Colonic mucosa (tissue), 4 donors: ENCODE results near the gene ARHGAP6. TPM values are rescaled to one million over a fixed set of nuclear protein-coding genes. Genes with fewer than 3 reads are reported as not detected.

Source experiments
- DNase-seq: peaks from one replicate; pipeline ENCODE4 v3.0.0-alpha.2; 2020
- H3K27ac ChIP-seq: fragments of 200-600 bp; one replicate; pipeline ENCODE4 v1.8.0; 2021
- H3K27me3 ChIP-seq: fragments of 200-600 bp; one replicate; pipeline ENCODE4 v1.8.0; 2021
- H3K36me3 ChIP-seq: fragments of 200-600 bp; one replicate; pipeline ENCODE4 v1.8.0; 2021
- H3K4me1 ChIP-seq: fragments of 200-600 bp; one replicate; pipeline ENCODE4 v1.8.0; 2021; ENCODE audit warnings: mild to moderate bottlenecking
- H3K4me3 ChIP-seq: fragments of 200-600 bp; one replicate; pipeline ENCODE4 v1.8.0; 2021
- H3K9ac ChIP-seq, 2 donors: one replicate each; pipeline ENCODE4 v1.7.0; 2013; ENCODE audit warnings: control low read depth in 2 of 2, low read depth in 2 of 2, low read length in 2 of 2
- H3K9me3 ChIP-seq: fragments of 200-600 bp; one replicate; pipeline ENCODE4 v1.8.0; 2021
- intact Hi-C: fragments of 100-400 bp; cut with DNase I; formaldehyde crosslinking; loops from one replicate; pipeline ENCODE4 v1.14.1; 2022
- total RNA-seq, 2 donors: library from RNA; stranded (reverse); fragmentation: NEBNext Ultra II Directional in 1 of 2; extraction: Animal tissue kit (Norgen Biotek cat#: 25700) in 1 of 2; gene quantifications; one replicate each; pipeline ENCODE4 v1.2.1, GENCODE V29; 2021
- TF ChIP-seq, protein P1 (sequence below): fragments of 200-600 bp; IDR thresholded peaks from one replicate; pipeline ENCODE4 v1.8.0; 2022; ENCODE audit warnings: antibody characterized with exemption, mild to moderate bottlenecking
- donor health status: healthy.
- donor health status: DM: no; HTN: no; CAD: no.
- donor health status: DM: no; HTN: no; CAD: no.

ARHGAP6 gene
- total RNA-seq, 2 donors from 2014 or later: 1.1 to 5.0 TPM

DNA sequence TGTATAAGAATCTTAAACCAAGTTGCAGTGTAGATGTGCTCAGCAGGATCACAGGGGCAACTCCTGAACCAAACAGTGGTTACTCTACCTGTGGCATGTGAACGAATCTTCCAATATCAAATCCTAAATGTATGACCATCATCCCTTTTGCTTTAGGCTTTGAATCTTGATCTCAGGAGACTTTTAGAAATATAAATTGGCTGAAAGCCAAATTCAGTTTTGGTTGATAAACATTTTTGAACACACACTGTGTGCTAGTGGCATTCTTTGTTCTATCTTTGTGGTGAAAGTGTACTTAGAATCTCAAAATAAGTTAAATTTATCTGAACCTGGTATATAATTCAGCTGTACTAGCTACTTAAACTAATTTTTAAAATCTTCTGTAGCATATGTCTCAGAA is 4.6 kb upstream of the ARHGAP6 start:
- Histone ChIP-seq H3K9me3 (no peaks in the 10 kb centered on the region), H3K27me3 (peaks cover 15% of the 10 kb centered on the region), H3K4me1 (no peaks in the 10 kb centered on the region), H3K27ac (no peak overlapping the region), H3K36me3 (no peaks in the 10 kb centered on the region), H3K9ac (no peak overlapping the region), H3K4me3 (no peak overlapping the region)
- no peak for DNase-seq
- intact Hi-C loops: no loop called here
- TF ChIP-seq, protein P1, sequence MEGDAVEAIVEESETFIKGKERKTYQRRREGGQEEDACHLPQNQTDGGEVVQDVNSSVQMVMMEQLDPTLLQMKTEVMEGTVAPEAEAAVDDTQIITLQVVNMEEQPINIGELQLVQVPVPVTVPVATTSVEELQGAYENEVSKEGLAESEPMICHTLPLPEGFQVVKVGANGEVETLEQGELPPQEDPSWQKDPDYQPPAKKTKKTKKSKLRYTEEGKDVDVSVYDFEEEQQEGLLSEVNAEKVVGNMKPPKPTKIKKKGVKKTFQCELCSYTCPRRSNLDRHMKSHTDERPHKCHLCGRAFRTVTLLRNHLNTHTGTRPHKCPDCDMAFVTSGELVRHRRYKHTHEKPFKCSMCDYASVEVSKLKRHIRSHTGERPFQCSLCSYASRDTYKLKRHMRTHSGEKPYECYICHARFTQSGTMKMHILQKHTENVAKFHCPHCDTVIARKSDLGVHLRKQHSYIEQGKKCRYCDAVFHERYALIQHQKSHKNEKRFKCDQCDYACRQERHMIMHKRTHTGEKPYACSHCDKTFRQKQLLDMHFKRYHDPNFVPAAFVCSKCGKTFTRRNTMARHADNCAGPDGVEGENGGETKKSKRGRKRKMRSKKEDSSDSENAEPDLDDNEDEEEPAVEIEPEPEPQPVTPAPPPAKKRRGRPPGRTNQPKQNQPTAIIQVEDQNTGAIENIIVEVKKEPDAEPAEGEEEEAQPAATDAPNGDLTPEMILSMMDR: no peak

DNA sequence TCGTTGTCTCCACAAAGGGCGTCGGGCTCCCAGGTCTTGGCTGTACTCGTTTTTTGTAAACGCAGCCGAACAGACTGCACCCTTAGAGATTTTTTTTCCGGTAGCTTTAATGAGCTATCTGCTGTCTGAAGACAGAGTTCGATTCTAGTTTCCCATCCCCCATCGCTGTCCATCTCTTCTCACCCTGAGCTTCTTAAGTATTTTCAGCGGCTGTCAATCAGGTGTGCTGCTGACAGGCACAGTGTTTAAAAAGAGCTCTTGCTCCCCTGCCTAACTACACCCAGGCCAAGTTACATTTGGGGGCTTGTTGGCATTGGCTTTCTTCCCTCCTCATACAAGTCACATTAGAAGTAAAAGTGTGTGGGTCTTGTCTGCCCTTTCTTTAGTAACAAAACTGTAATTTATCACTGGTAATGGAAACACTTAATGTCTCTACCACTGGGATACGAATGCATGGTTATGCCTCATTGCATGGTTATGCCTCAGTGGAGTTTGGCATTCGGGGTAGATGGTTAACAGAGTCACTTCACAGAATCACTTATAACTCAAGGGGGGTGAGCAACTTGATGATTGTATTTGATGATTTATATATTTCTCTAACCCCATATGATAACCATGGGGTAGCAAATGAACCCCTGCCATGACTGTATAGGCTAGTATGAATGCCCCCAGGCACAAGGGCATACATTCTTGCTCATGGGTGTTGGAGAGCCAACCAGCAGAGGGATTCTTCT is 1.4 kb upstream of the ARHGAP6 start:
- H3K9ac ChIP-seq: no peak overlapping the region
- no peaks in the 10 kb centered on the region for H3K4me1 ChIP-seq
- peaks cover 17% of the 10 kb centered on the region for H3K27me3 ChIP-seq
- TF ChIP-seq, protein P1: no peak
- no peaks in the 10 kb centered on the region for H3K36me3 ChIP-seq
- H3K9me3 ChIP-seq: no peaks in the 10 kb centered on the region
- no peak overlapping the region for H3K4me3 ChIP-seq
- DNase-seq: no peak
- no peak overlapping the region for H3K27ac ChIP-seq
- intact Hi-C loops: no loop called here

DNA sequence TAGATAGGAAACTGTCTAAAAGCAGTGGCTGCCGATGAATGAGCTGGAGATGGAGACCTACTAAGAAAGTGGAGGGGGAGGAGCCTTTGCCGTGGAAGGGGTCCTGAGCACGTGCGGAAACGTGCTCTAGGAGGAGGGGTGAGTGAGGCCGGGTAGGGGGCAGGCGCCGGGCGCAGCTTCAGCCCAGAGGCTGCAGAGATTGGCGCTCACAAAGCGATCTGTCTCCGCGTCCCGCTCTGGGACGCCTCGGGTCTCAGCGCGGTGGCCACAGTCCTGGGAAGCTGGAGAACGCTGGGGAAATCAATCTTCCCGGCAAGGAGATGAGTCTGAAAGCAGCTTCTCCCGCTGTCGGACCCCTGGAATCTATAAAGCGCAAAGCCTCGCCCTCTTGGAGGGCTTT is 444 bp upstream of the ARHGAP6 start:
- Histone ChIP-seq H3K9me3 (no peaks in the 10 kb centered on the region), H3K4me3 (peak overlapping the region; percentile 22), H3K9ac (no peak overlapping the region), H3K27ac (no peak overlapping the region), H3K36me3 (no peaks in the 10 kb centered on the region), H3K27me3 (peaks cover 17% of the 10 kb centered on the region), H3K4me1 (no peaks in the 10 kb centered on the region)
- intact Hi-C loops: no loop called here
- no peak for DNase-seq
- TF ChIP-seq, protein P1: no peak

DNA sequence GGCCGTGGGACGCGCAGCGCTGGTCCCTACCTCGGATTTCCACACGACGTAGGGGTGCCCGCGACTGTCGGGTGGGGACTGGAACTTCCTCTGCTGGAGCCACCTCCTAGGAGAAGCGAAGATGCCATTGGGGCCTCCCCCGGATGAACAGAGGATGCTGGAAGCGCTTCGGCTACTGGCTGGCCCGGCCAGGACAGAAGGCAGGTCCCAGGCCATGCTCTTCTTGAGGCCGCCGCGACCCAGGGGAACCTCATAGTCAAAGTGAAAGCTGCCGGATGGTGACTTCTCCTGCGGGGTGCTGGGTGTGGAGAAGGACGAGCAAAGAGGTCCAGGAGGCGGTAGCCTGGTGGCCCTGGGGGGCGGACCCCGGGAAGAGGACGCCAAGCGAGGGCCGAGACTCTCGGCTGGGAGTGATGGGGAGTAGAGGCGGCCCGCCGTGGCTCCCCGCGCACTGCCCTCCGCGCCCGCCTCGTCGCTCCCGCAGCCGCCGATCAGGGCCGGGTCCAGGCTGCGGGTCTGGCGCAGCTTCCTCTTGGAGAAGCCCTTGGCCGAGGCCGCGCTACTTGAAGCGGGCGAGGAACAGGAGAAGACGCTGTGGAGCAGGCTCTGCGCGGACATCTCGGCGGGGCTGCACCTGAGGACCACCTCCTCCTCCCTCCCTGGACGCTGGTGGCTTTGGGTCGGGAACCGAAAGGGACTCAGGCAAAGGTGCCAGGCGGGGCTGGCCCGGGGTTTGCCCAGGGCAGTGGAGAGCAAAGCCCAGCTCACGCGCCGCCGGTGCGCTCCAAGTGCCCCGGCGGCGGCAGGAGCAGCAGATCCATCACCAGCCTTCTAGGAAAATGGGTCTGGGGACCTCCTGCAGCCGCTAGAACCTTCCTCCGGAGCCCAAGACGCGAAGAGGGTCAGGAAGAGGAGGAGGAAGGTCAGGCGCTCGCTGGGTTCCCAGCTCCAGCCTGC is 1.2 kb downstream of the ARHGAP6 start:
- Histone ChIP-seq H3K36me3 (no peaks in the 10 kb centered on the region), H3K9me3 (no peaks in the 10 kb centered on the region), H3K4me1 (no peaks in the 10 kb centered on the region), H3K27ac (no peak overlapping the region), H3K9ac (peak overlapping the region in 1 of 2 donors; percentile 24), H3K27me3 (peaks cover 17% of the 10 kb centered on the region), H3K4me3 (peak overlapping the region; percentile 22)
- intact Hi-C loops: no loop called here
- TF ChIP-seq, protein P1: no peak
- no peak for DNase-seq

DNA sequence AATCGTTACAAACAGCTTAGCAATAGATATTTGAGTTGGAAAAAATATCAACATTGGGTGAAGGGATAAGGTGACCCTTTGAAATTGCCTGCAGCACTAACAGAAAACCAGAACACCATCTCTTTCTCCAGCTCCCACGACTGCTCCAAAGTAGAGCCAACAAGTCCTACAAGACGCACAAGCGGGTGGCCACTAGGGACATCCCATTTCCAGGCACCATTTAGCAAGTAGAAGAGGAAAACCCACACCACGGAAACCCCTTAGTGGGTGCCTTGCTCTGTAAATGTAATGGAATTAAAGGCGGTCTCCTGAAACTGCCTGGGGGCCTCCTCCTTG is 1.9 kb downstream of the ARHGAP6 start:
- H3K27ac ChIP-seq: no peak overlapping the region

More for the DNA sequence above, 1.9 kb downstream of the ARHGAP6 start:
- no peaks in the 10 kb centered on the region for H3K9me3 ChIP-seq
- H3K27me3 ChIP-seq: peaks cover 17% of the 10 kb centered on the region
- no peaks in the 10 kb centered on the region for H3K4me1 ChIP-seq
- DNase-seq: no peak
- peak overlapping the region; percentile 22 for H3K4me3 ChIP-seq
- H3K36me3 ChIP-seq: no peaks in the 10 kb centered on the region
- intact Hi-C loops: no loop called here
- TF ChIP-seq, protein P1: no peak
- peak overlapping the region in 1 of 2 donors; percentile 24 for H3K9ac ChIP-seq
